K562 (cell line): ENCODE data around the gene OLFML2A. TPM values are rescaled to one million over a fixed set of nuclear protein-coding genes. Genes with fewer than 3 reads are reported as not detected.
A peak's percentile ranks its signal among the peaks of the same experiment; 100 is the strongest.

Experiments
- ATAC-seq: fragments of 200-7000 bp; cut with Tn5 transposase; 3 replicates; pipeline ENCODE4 v1.9.1; 2020; ENCODE audit warnings: moderate library complexity
- BruUV-seq: library from RNA; stranded (reverse); fragments of 400-500 nt; replicated peaks from 2 replicates; lab custom pipeline; 2021; lab: Mats Ljungman, UMichigan
- CTCF ChIA-PET: fragments of 300-600 bp; formaldehyde crosslinking; extraction: SDS; loops from one replicate; lab custom pipeline; 2021; ENCODE audit warnings: low intra/inter-chr PET ratio; lab: Yijun Ruan, JAX
- POLR2A ChIA-PET: fragments of 300-600, 350-650 bp; sonication (Branson Sonifier 250); formaldehyde crosslinking; extraction: SDS; loops from one replicate; lab custom pipeline; 2021; ENCODE audit warnings: antibody characterized with exemption, inconsistent platforms; lab: Yijun Ruan, JAX
- DNase-seq, 4 experiments: peaks; one replicate each; pipeline versions ENCODE4 v3.0.0 to v3.0.0-alpha.2; 2011 to 2018; ENCODE audit warnings: low spot score in 3 of 4, mixed read lengths in 3 of 4; ENCODE audit errors: extremely low read depth in 1 of 4
- FAIRE-seq: peaks from 2 replicates; lab custom pipeline; 2011; peaks lifted over from hg19 to GRCh38; lab: Jason Lieb, UNC
- H2AFZ ChIP-seq: 2 replicates; pipeline ENCODE4 v1.6.0; 2011; ENCODE audit warnings: low read depth, low read length, control low read depth, inconsistent platforms
- H3K27ac ChIP-seq: fragments of 200-600 bp; 3 replicates; pipeline ENCODE4 v1.8.0; 2011; ENCODE audit warnings: low read depth, mild to moderate bottlenecking, control low read depth, inconsistent platforms, low read length, moderate library complexity, mixed read lengths; ENCODE audit errors: extremely low read depth
- H3K27me3 ChIP-seq, 2 experiments: fragments of 300-600 bp in 1 of 2; 2 replicates in 1 of 2; 3 replicates in 1 of 2; pipeline versions ENCODE4 v1.6.0 to v1.8.0; 2011; ENCODE audit warnings: inconsistent platforms in 2 of 2, low read length in 2 of 2, mild to moderate bottlenecking in 1 of 2, mixed read lengths in 1 of 2, moderate library complexity in 1 of 2; ENCODE audit not compliant: control insufficient read depth in 2 of 2, insufficient read depth in 2 of 2
- H3K36me3 ChIP-seq: fragments of 300-600 bp; 3 replicates; pipeline ENCODE4 v1.8.0; 2011; ENCODE audit warnings: mild to moderate bottlenecking, low read length, inconsistent platforms; ENCODE audit not compliant: control insufficient read depth, insufficient read depth
- H3K4me1 ChIP-seq, 2 experiments: fragments of 200-600 bp in 1 of 2; replicated peaks in 1 of 2; 2 replicates in 1 of 2; 3 replicates in 1 of 2; pipeline versions ENCODE4 v1.5.1 to v1.8.0; 2011; ENCODE audit warnings: inconsistent platforms in 2 of 2, low read length in 2 of 2, mild to moderate bottlenecking in 1 of 2, mixed read lengths in 1 of 2, moderate library complexity in 1 of 2; ENCODE audit not compliant: control insufficient read depth in 2 of 2, insufficient read depth in 2 of 2
- H3K4me2 ChIP-seq: 2 replicates; pipeline ENCODE4 v1.6.1; 2011; ENCODE audit warnings: low read length, control low read depth, inconsistent platforms, mixed read lengths; ENCODE audit not compliant: insufficient read depth
- H3K4me3 ChIP-seq: fragments of 200-600 bp; sonication (generic), shearing (Covaris generic); 2 replicates; pipeline ENCODE4 v1.5.1; 2016; ENCODE audit warnings: control low read depth, inconsistent platforms
- H3K79me2 ChIP-seq: fragments of 200-600 bp; 3 replicates; pipeline ENCODE4 v1.8.0; 2011; ENCODE audit warnings: low read length, inconsistent platforms; ENCODE audit not compliant: control insufficient read depth, insufficient read depth
- H3K9ac ChIP-seq, 2 experiments: 2 replicates each; pipeline versions ENCODE4 v1.6.0 to v1.6.1; 2011; ENCODE audit warnings: low read depth in 2 of 2, low read length in 2 of 2, control low read depth in 1 of 2, inconsistent platforms in 1 of 2, mild to moderate bottlenecking in 1 of 2, mixed read lengths in 1 of 2; ENCODE audit not compliant: insufficient read depth in 1 of 2
- H3K9me1 ChIP-seq: one replicate; pipeline ENCODE4 v1.6.0; 2011; ENCODE audit warnings: inconsistent platforms, mild to moderate bottlenecking, low read length, moderate library complexity; ENCODE audit not compliant: control insufficient read depth, insufficient read depth
- H3K9me3 ChIP-seq: replicated peaks from 2 replicates; pipeline ENCODE4 v1.5.1; 2011; ENCODE audit warnings: low read depth, low read length, inconsistent platforms; ENCODE audit not compliant: control insufficient read depth, insufficient read depth
- H4K20me1 ChIP-seq: replicated peaks from 2 replicates; pipeline ENCODE4 v1.6.1; 2011; ENCODE audit warnings: low read length, inconsistent platforms, mixed read lengths; ENCODE audit not compliant: control insufficient read depth, insufficient read depth
- CBFA2T2 ChIP-seq: fragments of 450-650 bp; conservative IDR thresholded peaks from 2 replicates; pipeline ENCODE4 v1.6.1; 2017; ENCODE audit warnings: mild to moderate bottlenecking
- HDAC2 ChIP-seq: fragments of 450-650 bp; IDR thresholded peaks from 2 replicates; pipeline ENCODE4 v1.6.1; 2016; ENCODE audit warnings: mild to moderate bottlenecking
- NBN ChIP-seq: fragments of 450-650 bp; IDR thresholded peaks from 2 replicates; pipeline ENCODE4 v1.6.1; 2016; ENCODE audit warnings: low read depth, mild to moderate bottlenecking
- WGBS: fragments of 100-300 bp; shearing (Covaris generic); methylation state at CpG from one replicate; pipeline ENCODE4 v1.1.6; 2016; ENCODE audit warnings: low coverage, mixed read lengths; ENCODE audit not compliant: insufficient coverage; ENCODE audit errors: missing lambda C conversion rate; 5-methylcytosine and 5-hydroxymethylcytosine counted together
- in situ Hi-C: fragments of 300-500 bp; cut with MboI; formaldehyde crosslinking; loops from 4 replicates; pipeline ENCODE4 v1.15.0; 2018; ENCODE audit warnings: inconsistent platforms, mixed read lengths
- intact Hi-C: fragments of 100-400 bp; cut with micrococcal nuclease; formaldehyde crosslinking; loops from 2 replicates; pipeline ENCODE4 v1.14.2; 2022
- polyA plus RNA-seq, 8 experiments: library from polyadenylated mRNA; depleted of rRNA in 4 of 8; stranded (reverse) in 5 of 8; unstranded in 3 of 8; fragments of >200 nt; fragmentation: Nextera tagmentation in 2 of 8; fragmentation: Illumina TruSeq in 1 of 8; extraction: Ambion mirVana in 2 of 8; extraction: Trizol in 1 of 8; gene quantifications; 2 replicates each; pipeline versions ENCODE4 v1.2.1 to v1.2.3, GENCODE V29; 2011 to 2014; ENCODE audit warnings: inconsistent platforms in 1 of 8, missing spikeins in 1 of 8
- total RNA-seq, 7 experiments: library from RNA; depleted of rRNA in 6 of 7; stranded (reverse); fragments of >200 nt in 6 of 7; fragmentation: Illumina TruSeq in 2 of 7; extraction: Trizol in 2 of 7; gene quantifications; 2 replicates each; pipeline versions ENCODE4 v1.2.1 to v1.2.3, GENCODE V29; 2011 to 2021; ENCODE audit warnings: low replicate concordance in 1 of 7
- TF ChIP-seq, protein P1 (sequence below): fragments of 250-450 bp; sonication (Bioruptor Pico); IDR thresholded peaks from 2 replicates; pipeline ENCODE4 v1.8.0; 2021; ENCODE audit warnings: mild to moderate bottlenecking, moderate library complexity

The OLFML2A gene
- total and polyA plus RNA-seq, 9 of the 15 experiments (the other 6 are each of a cell fraction or from before 2014, with no cell fraction given), result 0.16 TPM; not detected in 8

- no peak overlapping the region for H3K4me2 ChIP-seq
- peak overlapping the region; percentile 34; the same call in 1 of the 2 replicates for H2AFZ ChIP-seq
- peaks cover 0 to 18% of the 10 kb centered on the region in 2 experiments; a peak in 3 of 5 replicates for H3K4me1 ChIP-seq
- no peaks in the 10 kb centered on the region for H3K9me3 ChIP-seq
- ATAC-seq, result peak; percentile 14; the same call in 1 of the 3 replicates
- no peak for TF ChIP-seq CBFA2T2
- no peak for TF ChIP-seq HDAC2
- no peak for TF ChIP-seq NBN
- TF ChIP-seq, protein P1, sequence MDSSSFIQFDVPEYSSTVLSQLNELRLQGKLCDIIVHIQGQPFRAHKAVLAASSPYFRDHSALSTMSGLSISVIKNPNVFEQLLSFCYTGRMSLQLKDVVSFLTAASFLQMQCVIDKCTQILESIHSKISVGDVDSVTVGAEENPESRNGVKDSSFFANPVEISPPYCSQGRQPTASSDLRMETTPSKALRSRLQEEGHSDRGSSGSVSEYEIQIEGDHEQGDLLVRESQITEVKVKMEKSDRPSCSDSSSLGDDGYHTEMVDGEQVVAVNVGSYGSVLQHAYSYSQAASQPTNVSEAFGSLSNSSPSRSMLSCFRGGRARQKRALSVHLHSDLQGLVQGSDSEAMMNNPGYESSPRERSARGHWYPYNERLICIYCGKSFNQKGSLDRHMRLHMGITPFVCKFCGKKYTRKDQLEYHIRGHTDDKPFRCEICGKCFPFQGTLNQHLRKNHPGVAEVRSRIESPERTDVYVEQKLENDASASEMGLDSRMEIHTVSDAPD (CRISPR knock-in tag), result no peak
- H3K79me2 ChIP-seq, result no peaks in the 10 kb centered on the region
- 29% methylated on average over 14 of the region's 14 CpGs for whole genome bisulfite sequencing
- 0 out of 5 replicates have a peak, but pooled peaks cover 0 to 4% of the 10 kb centered on the region in 2 experiments for H3K27me3 ChIP-seq
- intact Hi-C loops, result no loop called here
- H4K20me1 ChIP-seq, result no peaks in the 10 kb centered on the region
- in situ Hi-C loops, result no loop called here
- ChIA-PET CTCF (no interaction called here), POLR2A (interaction anchor here (1.5 to 2.7 kb wide), 2 partner anchors 73 to 75 kb away, joined by 4 to 12 read pairs; partner anchors contain the start of gene WDR38)
- no peak for DNase-seq
- no peak overlapping the region for H3K4me3 ChIP-seq
- no peaks in the 10 kb centered on the region for H3K36me3 ChIP-seq
- no peak for FAIRE-seq
- no TSS peak for BruUV-seq
- peak overlapping the region in 1 of 2 experiments; percentile 29; a peak in 1 of 4 replicates for H3K9ac ChIP-seq
- H3K27ac ChIP-seq, result no peak overlapping the region
- no peaks in the 10 kb centered on the region for H3K9me1 ChIP-seq
These were observed 3.3 kb downstream of the OLFML2A start for GRCh38 chr9:124780060-124780756.
